HG03280 (cell line): Measurements from ENCODE around the gene TNFRSF21.
"Not testable (repeated sequence)": the region's sequence is repeated elsewhere in the genome, so short reads cannot be mapped to it uniquely, and the experiment has no call there.

Experiments
- ATAC-seq: cut with Tn5 transposase; IDR thresholded peaks from one replicate; pipeline ENCODE4 v1.9.1; 2021; ENCODE audit warnings: mild to moderate bottlenecking, moderate library complexity; ENCODE audit not compliant: unreplicated experiment

Gene TNFRSF21

GRCh38 chr6:47290124-47290834 is 19.4 kb downstream of the TNFRSF21 start:
- no peak for ATAC-seq

GRCh38 chr6:47288267-47289090 is 21.2 kb downstream of the TNFRSF21 start:
- ATAC-seq: no peak

GRCh38 chr6:47286301-47286700 is 23.4 kb downstream of the TNFRSF21 start:
- ATAC-seq: no peak

- ATAC-seq: no peak
These were observed 25.7 kb downstream of the TNFRSF21 start for GRCh38 chr6:47283993-47284392.

- no peak for ATAC-seq
These were observed 31.2 kb downstream of the TNFRSF21 start for GRCh38 chr6:47278545-47278944.

- ATAC-seq: no peak
These were observed 32.0 kb downstream of the TNFRSF21 start for GRCh38 chr6:47277702-47278101.

- no peak for ATAC-seq
These were observed 33.3 kb downstream of the TNFRSF21 start for GRCh38 chr6:47276377-47276776.

- ATAC-seq: no peak
These were observed 34.1 kb downstream of the TNFRSF21 start for GRCh38 chr6:47275640-47276039.

GRCh38 chr6:47275132-47275531 is 34.6 kb downstream of the TNFRSF21 start:
- not testable (repeated sequence) for ATAC-seq

- ATAC-seq: no peak
These were observed 41.0 kb downstream of the TNFRSF21 start for GRCh38 chr6:47268572-47269187.

- ATAC-seq: no peak
These were observed 42.4 kb downstream of the TNFRSF21 start for GRCh38 chr6:47267301-47267700.

GRCh38 chr6:47265971-47266370 is 43.7 kb downstream of the TNFRSF21 start:
- ATAC-seq: no peak

- no peak for ATAC-seq
These were observed 44.9 kb downstream of the TNFRSF21 start for GRCh38 chr6:47264775-47265184.

GRCh38 chr6:47263268-47263667 is 46.4 kb downstream of the TNFRSF21 start:
- ATAC-seq: no peak

GRCh38 chr6:47262231-47262630 is 47.5 kb downstream of the TNFRSF21 start:
- ATAC-seq: no peak

GRCh38 chr6:47261191-47261590 is 48.5 kb downstream of the TNFRSF21 start:
- no peak for ATAC-seq

- no peak for ATAC-seq
These were observed 49.7 kb downstream of the TNFRSF21 start for GRCh38 chr6:47260021-47260420.

- ATAC-seq: no peak
These were observed 50.9 kb downstream of the TNFRSF21 start for GRCh38 chr6:47258724-47259347.

- no peak for ATAC-seq
These were observed 52.5 kb downstream of the TNFRSF21 start for GRCh38 chr6:47256981-47257730.

- no peak for ATAC-seq
These were observed 53.3 kb downstream of the TNFRSF21 start for GRCh38 chr6:47256361-47256760.

- no peak for ATAC-seq
These were observed 54.8 kb downstream of the TNFRSF21 start for GRCh38 chr6:47254906-47255305.
